Measurements from ENCODE around the gene IQCN.
A peak's percentile ranks its signal among the peaks of the same experiment; 100 is the strongest.
"Not testable (repeated sequence)": the region's sequence is repeated elsewhere in the genome, so short reads cannot be mapped to it uniquely, and the experiment has no call there.

Gene IQCN

DNA sequence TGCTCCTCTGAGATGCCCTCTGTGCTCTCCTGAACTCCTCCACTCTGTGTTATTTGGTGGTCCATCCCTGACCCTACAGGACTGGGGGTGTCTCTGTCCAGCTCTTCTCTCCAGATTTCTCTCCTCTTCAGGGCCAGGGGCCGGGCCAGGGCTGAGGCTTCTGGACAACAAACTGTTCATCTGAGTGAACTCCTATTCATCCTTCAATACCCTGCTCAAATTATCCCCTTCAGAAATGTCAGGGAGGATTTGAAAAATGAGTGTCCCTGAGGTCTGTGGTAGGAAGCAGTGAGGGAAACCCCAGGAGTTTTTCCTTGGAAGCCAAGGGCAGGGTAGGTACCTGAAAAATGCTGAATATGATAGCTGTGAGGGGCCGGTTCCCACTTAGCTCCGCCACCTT, 55.7 kb downstream of the IQCN start:
- TF ChIP-seq, protein P1, sequence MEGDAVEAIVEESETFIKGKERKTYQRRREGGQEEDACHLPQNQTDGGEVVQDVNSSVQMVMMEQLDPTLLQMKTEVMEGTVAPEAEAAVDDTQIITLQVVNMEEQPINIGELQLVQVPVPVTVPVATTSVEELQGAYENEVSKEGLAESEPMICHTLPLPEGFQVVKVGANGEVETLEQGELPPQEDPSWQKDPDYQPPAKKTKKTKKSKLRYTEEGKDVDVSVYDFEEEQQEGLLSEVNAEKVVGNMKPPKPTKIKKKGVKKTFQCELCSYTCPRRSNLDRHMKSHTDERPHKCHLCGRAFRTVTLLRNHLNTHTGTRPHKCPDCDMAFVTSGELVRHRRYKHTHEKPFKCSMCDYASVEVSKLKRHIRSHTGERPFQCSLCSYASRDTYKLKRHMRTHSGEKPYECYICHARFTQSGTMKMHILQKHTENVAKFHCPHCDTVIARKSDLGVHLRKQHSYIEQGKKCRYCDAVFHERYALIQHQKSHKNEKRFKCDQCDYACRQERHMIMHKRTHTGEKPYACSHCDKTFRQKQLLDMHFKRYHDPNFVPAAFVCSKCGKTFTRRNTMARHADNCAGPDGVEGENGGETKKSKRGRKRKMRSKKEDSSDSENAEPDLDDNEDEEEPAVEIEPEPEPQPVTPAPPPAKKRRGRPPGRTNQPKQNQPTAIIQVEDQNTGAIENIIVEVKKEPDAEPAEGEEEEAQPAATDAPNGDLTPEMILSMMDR (IDR thresholded peaks at IDR 0.05; ENCODE audit: poor library complexity, severe bottlenecking), result no peak
- ATAC-seq (ENCODE audit: low read depth), result no peak
- H3K4me1 ChIP-seq (ENCODE audit: insufficient read depth, poor library complexity, severe bottlenecking), result peaks cover 3% of the 10 kb centered on the region
- no peak overlapping the region for H3K27ac ChIP-seq (ENCODE audit: poor library complexity, severe bottlenecking)
- no peaks in the 10 kb centered on the region for H3K36me3 ChIP-seq (ENCODE audit: low read depth)
- no peaks in the 10 kb centered on the region for H3K9me3 ChIP-seq (ENCODE audit: severe bottlenecking)
- H3K27me3 ChIP-seq (ENCODE audit: insufficient read depth, poor library complexity, severe bottlenecking), result no peaks in the 10 kb centered on the region
- no peak overlapping the region for H3K4me3 ChIP-seq (ENCODE audit: severe bottlenecking)
- no peak for DNase-seq (ENCODE audit: low spot score)

DNA sequence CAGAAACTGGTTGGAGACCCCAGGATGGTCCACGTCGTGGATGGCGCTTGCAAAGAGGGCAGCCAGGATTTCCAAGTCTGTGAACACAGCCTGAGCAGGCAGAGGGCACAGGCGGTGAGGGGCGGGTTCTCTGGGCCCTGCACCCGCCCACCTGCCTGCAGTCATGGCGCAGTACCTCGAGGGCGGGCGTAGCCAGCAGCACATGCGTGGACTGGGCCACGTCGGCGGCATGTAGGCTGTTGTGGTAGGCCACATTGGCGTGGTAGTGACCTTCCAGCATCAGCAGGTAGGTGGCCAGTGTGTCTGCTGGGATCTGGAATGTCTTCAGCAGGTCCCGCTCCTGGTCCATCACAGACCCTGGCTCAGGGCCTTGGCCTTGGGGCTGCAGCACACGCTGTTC, 56.1 kb downstream of the IQCN start:
- TF ChIP-seq, protein P1 (IDR thresholded peaks at IDR 0.05; ENCODE audit: poor library complexity, severe bottlenecking), result no peak
- no peaks in the 10 kb centered on the region for H3K36me3 ChIP-seq (ENCODE audit: low read depth)
- no peaks in the 10 kb centered on the region for H3K9me3 ChIP-seq (ENCODE audit: severe bottlenecking)
- ATAC-seq (ENCODE audit: low read depth) (no peak), DNase-seq (ENCODE audit: low spot score) (no peak)
- H3K27me3 ChIP-seq (ENCODE audit: insufficient read depth, poor library complexity, severe bottlenecking), result no peaks in the 10 kb centered on the region
- peaks cover 3% of the 10 kb centered on the region for H3K4me1 ChIP-seq (ENCODE audit: insufficient read depth, poor library complexity, severe bottlenecking)
- no peak overlapping the region for H3K27ac ChIP-seq (ENCODE audit: poor library complexity, severe bottlenecking)
- H3K4me3 ChIP-seq (ENCODE audit: severe bottlenecking), result no peak overlapping the region

DNA sequence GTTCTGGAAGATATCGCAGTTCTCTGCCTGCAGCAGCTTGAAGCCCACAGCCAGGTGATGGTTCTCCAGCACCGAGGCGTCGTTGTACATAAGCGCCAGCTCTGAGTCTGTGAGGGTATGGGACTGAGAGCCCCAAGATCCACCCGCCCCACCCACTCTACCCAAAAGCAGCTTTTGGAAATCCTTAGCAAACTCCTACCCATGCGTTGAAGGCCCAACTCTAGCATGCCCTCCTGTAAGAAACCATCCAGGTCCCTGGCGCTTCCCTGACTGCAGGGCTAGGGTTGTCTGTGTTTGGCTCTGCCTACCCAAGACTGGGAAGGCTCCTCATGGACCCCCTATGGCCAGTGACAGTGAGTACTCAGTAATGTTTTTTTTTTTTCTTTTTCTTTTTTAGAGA, 57.5 kb downstream of the IQCN start:
- Histone ChIP-seq H3K36me3 (ENCODE audit: low read depth) (no peaks in the 10 kb centered on the region), H3K27ac (ENCODE audit: poor library complexity, severe bottlenecking) (no peak overlapping the region), H3K4me1 (ENCODE audit: insufficient read depth, poor library complexity, severe bottlenecking) (peaks cover 3% of the 10 kb centered on the region), H3K4me3 (ENCODE audit: severe bottlenecking) (no peak overlapping the region), H3K27me3 (ENCODE audit: insufficient read depth, poor library complexity, severe bottlenecking) (no peaks in the 10 kb centered on the region), H3K9me3 (ENCODE audit: severe bottlenecking) (no peaks in the 10 kb centered on the region)
- TF ChIP-seq, protein P1 (IDR thresholded peaks at IDR 0.05; ENCODE audit: poor library complexity, severe bottlenecking), result no peak
- DNase-seq (ENCODE audit: low spot score) (no peak), ATAC-seq (ENCODE audit: low read depth) (no peak)

DNA sequence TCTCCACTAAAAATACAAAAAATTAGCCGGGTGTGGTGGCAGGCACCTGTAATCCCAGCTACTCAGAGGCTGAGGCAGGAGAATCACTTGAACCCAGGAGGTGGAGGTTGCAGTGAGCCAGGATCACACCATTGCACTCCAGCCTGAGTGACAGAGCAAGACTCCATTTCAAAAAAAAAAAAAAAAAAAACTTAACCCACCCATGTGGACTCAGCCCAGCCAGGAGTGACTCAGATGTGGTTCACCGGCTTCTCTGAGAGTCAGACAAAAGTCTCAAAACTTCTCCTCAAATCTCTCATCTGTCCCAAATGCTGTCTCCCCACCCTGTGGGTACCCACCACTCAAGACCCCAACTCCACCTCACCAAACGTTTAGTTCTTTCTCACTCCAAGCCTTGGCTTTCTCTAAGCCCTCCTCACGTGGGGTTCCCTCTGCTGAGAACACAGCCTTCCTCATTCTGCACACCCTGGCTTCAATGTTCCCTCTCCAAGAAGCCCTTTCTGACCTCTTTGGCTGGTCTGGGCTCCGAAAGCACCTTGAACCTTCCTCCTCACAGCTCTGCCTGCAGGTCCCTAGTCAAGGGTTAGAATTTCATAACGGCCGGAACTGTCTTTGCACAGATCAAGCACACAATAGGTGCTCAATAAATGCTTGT, 59.3 kb downstream of the IQCN start:
- TF ChIP-seq, protein P1 (IDR thresholded peaks at IDR 0.05; ENCODE audit: poor library complexity, severe bottlenecking), result no peak
- H3K36me3 ChIP-seq (ENCODE audit: low read depth), result no peaks in the 10 kb centered on the region
- DNase-seq (ENCODE audit: low spot score), result no peak
- no peaks in the 10 kb centered on the region for H3K27me3 ChIP-seq (ENCODE audit: insufficient read depth, poor library complexity, severe bottlenecking)
- H3K27ac ChIP-seq (ENCODE audit: poor library complexity, severe bottlenecking), result no peak overlapping the region
- peak; percentile 70; the same call in 2 of the 3 replicates for ATAC-seq (ENCODE audit: low read depth)
- no peaks in the 10 kb centered on the region for H3K9me3 ChIP-seq (ENCODE audit: severe bottlenecking)
- no peak overlapping the region for H3K4me3 ChIP-seq (ENCODE audit: severe bottlenecking)
- peaks cover 3% of the 10 kb centered on the region for H3K4me1 ChIP-seq (ENCODE audit: insufficient read depth, poor library complexity, severe bottlenecking)

DNA sequence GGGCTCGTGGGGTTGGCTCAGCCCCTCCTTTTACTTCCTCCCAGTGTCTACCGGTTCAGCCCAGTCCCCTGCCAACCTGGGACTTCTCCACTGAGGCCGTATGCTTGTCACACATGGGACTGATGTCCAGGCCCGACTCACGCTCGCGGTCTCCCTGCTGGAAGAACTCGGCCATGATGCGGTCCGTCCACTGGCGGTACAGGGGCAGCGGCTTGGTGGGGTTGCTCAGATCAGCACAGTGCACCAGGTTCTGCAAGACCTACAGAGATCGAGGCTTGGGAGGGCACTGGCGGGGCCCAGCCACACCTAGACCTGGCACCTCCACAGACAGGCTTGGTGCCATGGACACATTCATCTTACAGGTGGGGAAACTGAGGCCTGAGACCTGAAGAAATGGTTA, 62.6 kb downstream of the IQCN start:
- H3K27ac ChIP-seq (ENCODE audit: poor library complexity, severe bottlenecking), result no peak overlapping the region
- ATAC-seq (ENCODE audit: low read depth) (no peak), DNase-seq (ENCODE audit: low spot score) (no peak)
- peaks cover 3% of the 10 kb centered on the region for H3K4me1 ChIP-seq (ENCODE audit: insufficient read depth, poor library complexity, severe bottlenecking)
- TF ChIP-seq, protein P1 (IDR thresholded peaks at IDR 0.05; ENCODE audit: poor library complexity, severe bottlenecking), result no peak
- no peaks in the 10 kb centered on the region for H3K27me3 ChIP-seq (ENCODE audit: insufficient read depth, poor library complexity, severe bottlenecking)
- H3K36me3 ChIP-seq (ENCODE audit: low read depth), result no peaks in the 10 kb centered on the region
- no peaks in the 10 kb centered on the region for H3K9me3 ChIP-seq (ENCODE audit: severe bottlenecking)
- no peak overlapping the region for H3K4me3 ChIP-seq (ENCODE audit: severe bottlenecking)

DNA sequence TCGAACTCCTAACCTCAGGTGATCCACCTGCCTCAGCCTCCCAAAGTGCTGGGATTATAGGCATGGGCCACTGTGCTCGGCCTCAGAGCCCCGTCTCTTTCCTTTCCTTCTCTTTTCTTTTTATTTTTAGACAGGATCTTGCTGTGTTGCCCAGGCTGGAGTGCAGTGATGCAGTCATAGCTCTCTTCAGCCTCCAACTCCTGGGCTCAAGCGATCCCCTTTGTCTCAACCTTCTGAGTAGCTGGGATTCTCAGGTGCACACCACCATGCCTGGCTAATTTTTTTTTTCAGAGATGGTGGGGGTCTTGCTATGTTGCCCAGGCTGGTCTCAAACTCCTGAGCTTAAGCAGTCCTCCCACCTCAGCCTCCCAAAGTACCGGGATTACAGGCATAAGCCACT, 64.3 kb downstream of the IQCN start:
- H3K27me3 ChIP-seq (ENCODE audit: insufficient read depth, poor library complexity, severe bottlenecking); DNase-seq (ENCODE audit: low spot score); ATAC-seq (ENCODE audit: low read depth); H3K36me3 ChIP-seq (ENCODE audit: low read depth); H3K4me3 ChIP-seq (ENCODE audit: severe bottlenecking); H3K9me3 ChIP-seq (ENCODE audit: severe bottlenecking); H3K27ac ChIP-seq (ENCODE audit: poor library complexity, severe bottlenecking); H3K4me1 ChIP-seq (ENCODE audit: insufficient read depth, poor library complexity, severe bottlenecking): not testable (repeated sequence)

Data from RWPE2 (cell line).